Brain microvascular endothelial cell (primary cell): ENCODE results near the gene POLE3.
"Not testable (repeated sequence)": the region's sequence is repeated elsewhere in the genome, so short reads cannot be mapped to it uniquely, and the experiment has no call there.

Source experiments
- DNase-seq: peaks from one replicate; pipeline ENCODE4 v3.0.0-alpha.2; 2020
- H3K27ac ChIP-seq: fragments of 250-450 bp; sonication (Bioruptor Pico); 2 replicates; pipeline ENCODE4 v1.5.1; 2020; ENCODE audit warnings: mild to moderate bottlenecking, moderate library complexity
- H3K27me3 ChIP-seq: fragments of 250-450 bp; sonication (Bioruptor Pico); replicated peaks from 2 replicates; pipeline ENCODE4 v1.5.1; 2020; ENCODE audit warnings: mild to moderate bottlenecking
- H3K36me3 ChIP-seq: fragments of 250-450 bp; sonication (Bioruptor Pico); replicated peaks from 2 replicates; pipeline ENCODE4 v1.5.1; 2020; ENCODE audit warnings: mild to moderate bottlenecking
- H3K4me3 ChIP-seq: 2 replicates; pipeline ENCODE4 v1.5.1; 2011; ENCODE audit warnings: low read depth, mild to moderate bottlenecking, control low read depth, low read length, moderate library complexity
- in situ Hi-C: cut with HindIII; loops from 2 replicates; pipeline ENCODE4 v1.10.0; 2017; ENCODE audit warnings: low sequenced_read_pairs, low pct_ligation_motif_present
- TF ChIP-seq, protein P1 (sequence below): IDR thresholded peaks from 2 replicates; pipeline ENCODE4 v1.5.1; 2011; ENCODE audit warnings: low read depth, mild to moderate bottlenecking, moderate library complexity, low read length, control low read depth, inconsistent platforms; ENCODE audit errors: missing control alignments

Gene POLE3

DNA sequence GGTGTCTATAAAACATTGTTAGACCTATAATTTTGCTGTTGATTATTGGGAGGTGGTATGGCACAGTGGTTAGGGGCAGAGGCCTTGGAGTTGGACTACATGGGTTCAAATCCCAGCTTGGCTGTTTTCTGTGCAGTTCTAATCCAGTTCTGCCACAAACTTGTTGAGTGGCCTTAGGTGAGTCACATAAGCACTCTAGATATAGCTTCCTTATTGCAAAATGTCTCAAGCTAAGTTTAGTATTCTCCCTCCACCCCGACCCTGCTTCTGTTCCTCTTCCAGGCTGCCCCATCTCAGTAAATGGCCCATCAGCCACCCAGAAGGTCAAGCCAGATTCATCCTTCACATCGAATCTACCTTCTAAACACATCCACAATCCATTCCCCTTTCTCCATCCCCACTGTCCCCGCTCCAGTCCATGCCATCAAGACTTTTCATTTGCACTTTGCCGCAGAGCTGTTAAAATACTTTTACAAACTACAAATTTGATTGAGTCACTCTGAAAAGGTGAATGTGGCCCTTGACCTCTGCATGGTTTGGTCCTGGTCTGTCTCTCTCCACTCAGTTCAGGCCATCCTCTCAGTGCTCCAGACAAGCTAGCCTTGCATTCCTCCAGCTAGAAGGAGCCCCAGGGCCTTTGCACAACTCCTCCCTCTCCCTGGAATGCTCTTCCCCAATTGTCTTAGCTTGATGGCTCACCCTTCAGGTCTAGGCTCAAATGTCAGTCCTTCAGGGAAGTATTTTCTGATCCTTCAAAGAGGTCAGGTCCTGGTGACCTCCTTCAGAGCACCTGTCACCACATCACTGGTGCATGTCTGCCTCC lies 23.7 kb downstream of the POLE3 start:
- TF ChIP-seq, protein P1, sequence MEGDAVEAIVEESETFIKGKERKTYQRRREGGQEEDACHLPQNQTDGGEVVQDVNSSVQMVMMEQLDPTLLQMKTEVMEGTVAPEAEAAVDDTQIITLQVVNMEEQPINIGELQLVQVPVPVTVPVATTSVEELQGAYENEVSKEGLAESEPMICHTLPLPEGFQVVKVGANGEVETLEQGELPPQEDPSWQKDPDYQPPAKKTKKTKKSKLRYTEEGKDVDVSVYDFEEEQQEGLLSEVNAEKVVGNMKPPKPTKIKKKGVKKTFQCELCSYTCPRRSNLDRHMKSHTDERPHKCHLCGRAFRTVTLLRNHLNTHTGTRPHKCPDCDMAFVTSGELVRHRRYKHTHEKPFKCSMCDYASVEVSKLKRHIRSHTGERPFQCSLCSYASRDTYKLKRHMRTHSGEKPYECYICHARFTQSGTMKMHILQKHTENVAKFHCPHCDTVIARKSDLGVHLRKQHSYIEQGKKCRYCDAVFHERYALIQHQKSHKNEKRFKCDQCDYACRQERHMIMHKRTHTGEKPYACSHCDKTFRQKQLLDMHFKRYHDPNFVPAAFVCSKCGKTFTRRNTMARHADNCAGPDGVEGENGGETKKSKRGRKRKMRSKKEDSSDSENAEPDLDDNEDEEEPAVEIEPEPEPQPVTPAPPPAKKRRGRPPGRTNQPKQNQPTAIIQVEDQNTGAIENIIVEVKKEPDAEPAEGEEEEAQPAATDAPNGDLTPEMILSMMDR: no peak
- Histone ChIP-seq H3K27ac (no peak overlapping the region), H3K36me3 (peaks cover 39% of the 10 kb centered on the region), H3K4me3 (no peak overlapping the region), H3K27me3 (no peaks in the 10 kb centered on the region)
- no peak for DNase-seq
- in situ Hi-C loops: no loop called here

DNA sequence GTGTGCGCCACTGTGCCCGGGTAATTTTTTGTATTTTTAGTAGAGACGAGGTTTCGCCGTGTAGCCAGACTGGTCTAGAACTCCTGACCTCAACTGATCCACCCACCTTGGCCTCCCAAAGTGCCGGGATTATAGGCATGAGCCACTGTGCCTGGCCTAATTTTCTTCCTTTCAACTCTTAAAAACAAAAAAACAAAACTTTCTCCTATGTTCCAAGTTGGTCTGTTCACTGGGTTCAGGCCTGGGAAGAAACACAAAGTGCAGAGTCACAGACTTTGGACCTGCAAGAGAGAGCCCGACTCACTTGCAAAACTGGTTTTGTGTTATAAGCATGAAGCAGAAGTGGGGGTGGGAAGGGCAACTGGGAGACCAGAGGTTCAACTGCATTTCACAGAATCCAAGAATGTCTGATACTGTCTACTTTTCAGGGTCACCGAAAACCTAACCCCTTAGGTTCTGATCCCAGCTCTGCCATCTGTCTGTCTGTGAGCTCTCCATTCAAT lies 28.5 kb downstream of the POLE3 start:
- Histone ChIP-seq H3K36me3 (no peaks in the 10 kb centered on the region), H3K27ac (no peak overlapping the region), H3K4me3 (no peak overlapping the region), H3K27me3 (no peaks in the 10 kb centered on the region)
- TF ChIP-seq, protein P1: no peak
- DNase-seq: no peak
- in situ Hi-C loops: no loop called here

DNA sequence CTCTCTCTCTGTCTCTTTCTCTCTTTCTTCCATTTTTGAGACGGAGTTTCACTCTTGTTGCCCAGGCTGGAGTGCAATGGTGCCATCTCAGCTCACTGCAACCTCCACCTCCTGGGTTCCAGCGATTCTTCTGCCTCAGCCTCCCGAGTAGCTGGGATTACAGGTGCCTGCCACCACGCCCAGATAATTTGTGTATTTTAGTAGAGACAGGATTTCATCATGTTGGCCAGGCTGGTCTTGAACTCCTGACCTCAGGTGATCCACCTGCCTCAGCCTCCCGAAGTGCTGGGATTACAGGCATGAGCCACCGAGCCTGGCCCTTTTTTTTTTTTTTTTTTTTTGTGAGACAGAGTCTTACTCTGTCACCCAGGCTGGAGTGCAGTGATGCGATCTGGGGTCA lies 29.0 kb downstream of the POLE3 start:
- H3K4me3 ChIP-seq, DNase-seq, H3K27me3 ChIP-seq, H3K27ac ChIP-seq, H3K36me3 ChIP-seq, in situ Hi-C loops: not testable (repeated sequence)

DNA sequence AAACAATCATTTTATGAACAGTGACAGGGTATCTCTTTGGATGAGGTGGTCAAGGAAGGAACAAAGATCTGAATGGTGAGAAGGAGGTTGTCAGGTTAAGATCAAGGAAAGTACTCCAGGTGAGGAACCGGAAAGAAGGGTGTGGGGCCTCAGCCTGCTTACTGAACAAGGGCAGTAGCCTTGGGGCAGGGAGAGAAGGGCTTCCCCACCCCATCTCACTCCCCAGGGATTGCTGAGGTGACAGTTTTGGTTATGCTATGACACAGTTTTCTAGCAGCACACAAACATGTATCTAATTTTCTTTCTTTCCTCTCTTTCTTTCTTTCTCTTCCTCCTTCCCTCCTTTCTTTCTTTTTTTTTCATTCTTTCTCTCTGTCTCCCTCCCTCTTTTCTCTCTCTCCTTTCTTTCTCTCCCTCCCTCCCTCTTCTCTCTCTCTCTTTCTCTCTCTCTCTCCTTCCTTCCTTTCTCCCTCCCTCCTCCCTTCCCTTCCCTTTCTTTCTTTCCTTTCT lies 29.6 kb downstream of the POLE3 start:
- Histone ChIP-seq H3K4me3 (no peak overlapping the region), H3K27me3 (no peaks in the 10 kb centered on the region), H3K36me3 (no peaks in the 10 kb centered on the region), H3K27ac (no peak overlapping the region)
- TF ChIP-seq, protein P1: no peak
- no peak for DNase-seq
- in situ Hi-C loops: no loop called here

DNA sequence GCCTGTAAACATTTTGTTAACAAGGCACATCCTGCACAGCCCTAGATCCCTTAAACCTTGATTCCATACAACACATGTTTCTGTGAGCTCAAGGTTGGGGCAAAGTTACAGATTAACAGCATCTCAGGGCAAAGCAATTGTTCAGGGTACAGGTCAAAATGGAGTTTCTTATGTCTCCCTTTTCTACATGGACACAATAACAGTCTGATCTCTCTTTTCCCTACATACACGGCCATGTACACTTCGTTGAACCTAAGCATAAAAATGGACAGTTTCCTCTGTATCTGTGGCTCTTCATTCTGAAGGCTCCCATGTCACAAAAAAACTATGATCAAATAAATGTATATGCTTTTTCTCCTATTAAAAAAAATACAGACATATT lies 30.7 kb downstream of the POLE3 start:
- H3K36me3 ChIP-seq, H3K27ac ChIP-seq, H3K4me3 ChIP-seq, DNase-seq, in situ Hi-C loops, H3K27me3 ChIP-seq: not testable (repeated sequence)

DNA sequence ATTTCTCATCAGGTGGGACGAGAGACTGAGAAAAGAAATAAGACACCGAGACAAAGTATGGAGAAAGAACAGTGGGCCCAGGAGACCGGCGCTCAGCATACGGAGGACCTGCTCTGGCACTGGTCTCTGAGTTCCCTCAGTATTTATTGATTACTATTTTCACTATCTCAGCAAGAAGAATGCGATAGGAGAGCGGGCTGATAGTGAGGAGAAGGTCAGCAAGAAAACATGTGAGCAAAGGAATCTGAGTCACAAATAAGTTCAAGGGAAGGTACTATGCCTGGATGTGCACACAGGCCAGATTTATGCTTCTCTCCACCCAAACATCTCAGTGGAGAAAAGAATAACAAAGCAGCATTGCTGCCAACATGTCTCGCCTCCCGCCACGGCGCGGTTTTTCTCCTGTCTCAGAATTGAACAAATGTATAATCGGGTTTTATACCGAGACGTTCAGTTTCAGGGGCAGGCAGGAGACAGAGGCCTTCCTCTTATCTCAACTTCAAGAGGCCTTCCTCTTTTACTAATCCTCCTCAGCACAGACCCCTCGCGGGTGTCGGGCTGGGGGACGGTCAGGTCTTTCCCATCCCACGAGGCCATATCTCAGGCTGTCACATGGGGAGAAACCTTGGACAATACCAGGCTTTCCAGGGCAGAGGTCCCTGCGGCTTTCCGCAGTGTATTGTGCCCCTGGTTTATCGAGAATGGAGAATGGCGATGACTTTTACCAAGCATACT lies 31.2 kb downstream of the POLE3 start:
- DNase-seq, H3K36me3 ChIP-seq, in situ Hi-C loops, H3K27ac ChIP-seq, H3K27me3 ChIP-seq, H3K4me3 ChIP-seq: not testable (repeated sequence)
